SK-N-DZ (cell line): ENCODE data around the gene ANTKMT.

Experiments used
- DNase-seq: peaks from one replicate; pipeline ENCODE4 v3.0.0-alpha.2; 2015; ENCODE audit warnings: low spot score

The ANTKMT gene

DNA sequence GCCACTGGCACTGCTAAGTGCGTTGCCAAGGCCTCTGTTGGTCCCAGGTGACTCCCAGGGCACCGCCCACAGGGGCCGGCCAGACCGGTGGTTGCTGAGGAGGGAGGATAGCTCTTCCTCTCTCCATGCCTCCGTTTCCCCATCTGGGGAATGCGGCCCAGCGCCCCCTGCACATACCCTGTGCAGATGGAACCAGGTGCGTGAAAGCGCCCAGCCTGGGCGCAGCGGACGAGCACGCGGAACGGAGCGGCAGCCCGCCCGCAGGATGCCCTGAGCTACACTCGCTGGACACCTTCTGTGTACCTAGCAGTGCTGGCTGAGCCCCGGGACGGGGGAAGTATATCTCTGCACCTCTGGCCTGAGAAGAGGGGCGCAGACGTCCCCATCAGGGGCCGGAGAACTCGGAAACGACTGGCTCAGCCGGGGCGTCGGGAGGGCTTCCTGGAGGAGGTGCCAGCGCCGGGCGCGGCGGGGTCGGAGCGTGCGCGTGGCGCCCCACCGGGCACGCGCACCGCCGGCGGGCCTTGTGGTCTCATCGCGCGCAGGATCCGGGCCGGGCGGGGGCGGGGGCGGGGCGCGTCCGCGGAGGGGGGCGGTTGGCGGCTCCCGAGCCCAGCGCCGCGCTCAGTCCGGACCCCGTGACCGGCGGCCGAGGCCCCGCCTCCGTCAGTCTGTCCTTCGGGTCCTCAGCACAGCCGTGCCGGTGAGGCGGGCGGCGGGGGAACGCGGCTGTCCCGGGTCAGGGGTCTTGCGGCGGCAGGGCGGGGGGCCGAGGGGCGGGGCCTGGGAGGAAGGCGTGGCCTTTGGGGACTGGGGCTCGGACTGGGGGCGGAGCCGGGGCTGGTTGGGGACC is 5.7 kb downstream of the ANTKMT start, which contains the start of the genes CCDC78 and HAGHL:
Gene CCDC78, minus strand, starts transcription at position 6 of the 853 bp plus-strand sequence. CDS start 76 bp downstream, outside the sequence.
Gene HAGHL, plus strand, starts transcription at position 669 of the 853 bp plus-strand sequence. CDS start 404 bp downstream, outside the sequence.
- no peak for DNase-seq

DNA sequence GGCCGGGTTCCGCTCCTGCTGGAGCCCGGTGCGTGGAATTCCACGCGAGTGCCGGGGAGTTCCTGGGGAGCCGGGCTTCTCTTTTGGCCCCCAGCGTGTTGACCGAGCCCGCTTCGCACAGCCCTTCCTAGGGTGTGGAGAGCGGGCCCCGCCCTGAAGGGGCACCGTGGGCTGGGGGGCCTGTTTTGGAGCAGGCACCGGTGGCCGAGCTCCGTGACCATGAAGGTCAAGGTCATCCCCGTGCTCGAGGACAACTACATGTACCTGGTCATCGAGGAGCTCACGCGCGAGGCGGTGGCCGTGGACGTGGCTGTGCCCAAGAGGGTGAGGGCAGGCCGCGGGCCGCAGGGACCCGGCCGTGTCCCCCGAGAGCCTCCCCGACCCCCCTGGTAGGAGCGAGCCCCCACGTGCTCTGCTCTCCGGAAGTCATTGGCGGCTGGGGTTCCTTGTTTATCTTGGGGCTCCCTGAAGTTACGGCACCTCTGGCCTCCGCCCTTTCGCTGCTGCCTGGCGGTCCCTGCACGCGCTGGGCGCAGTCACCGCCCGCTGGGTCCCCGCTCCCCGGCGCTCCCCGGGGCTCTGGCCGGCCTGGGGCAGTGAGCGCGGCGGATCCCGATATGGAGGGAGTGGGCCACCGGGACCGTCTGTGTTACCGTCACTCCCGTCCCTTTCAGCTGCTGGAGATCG is 6.5 kb downstream of the ANTKMT start:
- no peak for DNase-seq

DNA sequence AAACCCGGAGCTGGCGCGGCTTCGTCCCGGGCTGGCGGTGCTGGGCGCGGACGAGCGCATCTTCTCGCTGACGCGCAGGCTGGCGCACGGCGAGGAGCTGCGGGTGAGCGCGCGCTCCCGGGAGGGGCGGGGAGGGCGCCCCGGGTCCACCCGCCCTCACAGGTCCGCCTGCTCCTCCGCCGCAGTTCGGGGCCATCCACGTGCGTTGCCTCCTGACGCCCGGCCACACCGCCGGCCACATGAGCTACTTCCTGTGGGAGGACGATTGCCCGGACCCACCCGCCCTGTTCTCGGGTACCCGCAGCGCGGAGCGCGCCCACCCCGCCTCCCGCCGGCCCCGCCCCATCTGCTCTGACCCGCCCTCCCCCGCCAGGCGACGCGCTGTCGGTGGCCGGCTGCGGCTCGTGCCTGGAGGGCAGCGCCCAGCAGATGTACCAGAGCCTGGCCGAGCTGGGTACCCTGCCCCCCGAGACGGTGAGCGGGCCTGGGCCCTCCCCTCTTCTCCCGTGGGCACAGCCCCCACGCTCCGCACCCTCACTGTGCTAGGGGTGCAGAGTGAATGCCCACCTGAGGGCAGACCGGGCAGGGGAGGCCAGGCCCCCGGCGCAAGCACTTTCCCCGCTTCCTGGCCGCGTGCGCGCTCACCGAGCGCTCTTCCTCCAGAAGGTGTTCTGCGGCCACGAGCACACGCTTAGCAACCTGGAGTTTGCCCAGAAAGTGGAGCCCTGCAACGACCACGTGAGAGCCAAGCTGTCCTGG is 7.4 kb downstream of the ANTKMT start:
- peak; percentile 83 for DNase-seq

DNA sequence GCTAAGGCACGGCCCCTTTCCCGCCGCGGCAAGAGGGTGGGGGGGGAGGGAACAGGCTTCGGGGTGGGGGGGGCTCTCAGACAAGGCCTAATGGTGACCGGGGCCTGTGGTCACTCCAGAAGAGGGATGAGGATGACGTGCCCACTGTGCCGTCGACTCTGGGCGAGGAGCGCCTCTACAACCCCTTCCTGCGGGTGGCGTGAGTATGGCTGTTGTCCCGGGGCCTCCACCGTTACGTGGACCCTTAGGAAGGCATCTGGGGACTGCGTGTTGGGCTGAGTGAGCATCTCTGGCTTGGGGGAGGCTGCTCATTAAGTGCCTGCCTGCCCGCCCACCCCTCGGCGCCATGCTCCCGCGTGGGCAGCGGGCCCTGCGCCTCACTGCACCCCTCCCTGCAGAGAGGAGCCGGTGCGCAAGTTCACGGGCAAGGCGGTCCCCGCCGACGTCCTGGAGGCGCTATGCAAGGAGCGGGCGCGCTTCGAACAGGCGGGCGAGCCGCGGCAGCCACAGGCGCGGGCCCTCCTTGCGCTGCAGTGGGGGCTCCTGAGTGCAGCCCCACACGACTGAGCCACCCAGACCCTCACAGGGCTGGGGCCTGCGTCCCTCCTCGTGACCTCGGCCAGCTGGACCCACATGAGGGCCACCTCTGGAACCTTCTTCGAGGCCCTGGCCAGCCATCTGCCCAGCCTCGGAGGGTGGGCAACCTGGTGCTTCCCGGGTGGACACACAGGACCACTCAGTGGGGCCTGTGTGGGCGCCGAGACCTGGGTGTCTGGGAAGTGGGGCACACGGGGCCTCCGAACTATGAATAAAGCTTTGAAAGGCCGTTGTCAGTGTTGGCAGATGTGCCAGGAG is 8.2 kb downstream of the ANTKMT start:
- DNase-seq: no peak

DNA sequence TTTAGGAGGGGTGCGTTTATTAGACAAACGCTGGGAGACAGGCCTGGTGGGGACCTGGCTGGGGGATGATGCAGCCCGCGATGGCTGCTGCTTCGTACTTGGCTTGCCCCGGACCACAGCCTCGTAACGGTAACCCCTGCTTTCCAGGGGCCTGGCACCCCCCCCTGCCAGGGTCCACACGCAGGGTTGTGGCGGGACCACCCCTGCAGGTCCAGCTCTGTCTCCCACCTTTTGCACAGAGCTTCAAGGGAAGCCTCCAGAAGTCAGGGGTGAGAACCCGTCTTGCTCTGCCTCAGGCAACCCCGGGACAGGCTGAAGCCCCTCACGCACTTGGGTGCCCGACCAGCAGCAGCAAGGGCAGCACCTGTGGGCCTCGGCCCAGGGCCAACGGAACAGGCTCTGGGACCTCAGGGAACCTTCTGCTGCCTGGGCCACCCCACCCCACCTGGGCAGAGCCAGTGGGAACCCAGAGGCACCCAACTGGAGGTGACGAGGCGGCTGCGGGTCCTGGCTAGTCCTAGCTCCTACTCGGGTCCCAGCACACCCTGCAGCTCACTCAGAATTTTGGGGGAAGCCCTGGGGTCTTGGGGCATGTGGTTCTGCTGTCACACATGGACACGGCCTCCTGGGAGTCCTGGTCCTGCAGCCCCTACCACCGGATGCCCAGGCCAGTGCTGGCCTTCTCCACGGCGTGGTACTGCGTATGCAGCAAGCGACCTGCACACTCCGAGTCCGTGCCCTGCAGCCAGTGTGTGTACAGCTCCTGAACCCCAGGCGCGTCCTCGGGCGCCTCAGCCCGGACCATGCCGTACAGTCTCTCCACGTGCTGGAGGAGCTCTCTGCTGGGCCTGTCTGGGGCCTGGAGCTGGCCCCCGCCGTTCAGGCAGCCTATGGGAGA is 9.1 kb downstream of the ANTKMT start:
- no peak for DNase-seq

DNA sequence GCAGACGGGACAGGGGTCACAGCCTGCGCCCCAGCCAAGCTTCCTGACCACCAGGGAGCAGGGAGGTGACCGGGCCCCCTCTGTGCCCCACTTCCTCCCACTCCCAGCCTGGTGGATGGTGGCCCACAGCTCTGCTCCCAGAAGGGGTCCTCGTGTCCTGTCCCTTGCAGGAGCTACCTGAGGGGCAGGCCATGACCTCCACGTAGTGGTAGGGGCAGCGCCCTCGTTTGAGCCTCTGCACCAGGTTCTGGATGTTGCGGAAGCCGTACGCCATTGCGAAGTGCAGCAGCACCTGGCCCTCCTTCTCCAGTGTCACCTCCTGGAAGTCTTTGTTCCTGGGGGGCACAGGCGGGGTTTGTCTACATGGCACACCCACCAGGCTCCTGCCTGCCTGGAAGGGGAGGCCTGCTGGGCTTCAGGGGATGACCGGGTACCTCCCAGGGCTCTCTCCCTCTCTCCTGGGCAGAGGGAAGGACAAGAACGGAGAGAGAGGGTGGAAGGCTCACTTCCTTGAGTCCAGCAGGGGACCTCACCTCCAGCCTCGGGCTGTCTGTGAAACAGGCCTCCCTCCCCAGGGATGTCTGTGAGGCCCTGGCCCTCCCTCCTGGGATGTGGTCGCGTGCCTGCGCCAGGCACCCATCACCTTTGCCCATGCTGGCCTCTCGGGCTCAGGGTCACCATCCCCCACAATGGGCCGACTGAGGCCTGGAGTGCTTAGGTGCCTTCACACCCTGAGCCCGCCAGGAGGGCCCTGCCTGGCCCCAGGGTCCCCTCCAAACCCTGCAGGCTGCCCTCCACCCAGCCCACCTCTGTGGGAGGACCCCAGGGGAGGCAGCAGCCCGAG is 9.9 kb downstream of the ANTKMT start:
- DNase-seq: no peak

DNA sequence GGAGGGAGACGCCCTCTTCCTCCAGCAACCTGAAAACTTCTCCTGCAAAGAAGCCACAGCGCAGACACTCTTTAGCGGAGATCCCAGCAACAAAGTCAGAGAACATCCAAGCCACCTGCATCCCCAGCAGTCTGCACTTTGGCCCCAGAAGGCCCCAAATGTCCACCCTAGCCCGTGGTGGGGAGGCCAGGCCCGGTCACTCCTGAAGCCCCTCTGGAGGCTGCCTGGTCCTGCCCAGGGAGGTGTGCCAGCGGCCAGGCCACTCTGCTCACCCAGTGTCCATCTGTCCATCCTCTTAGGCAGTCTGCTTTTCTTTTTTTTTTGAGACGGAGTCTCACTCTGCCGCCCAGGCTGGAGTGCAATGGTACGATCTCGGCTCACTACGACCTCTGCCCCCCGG is 11.4 kb downstream of the ANTKMT start:
- DNase-seq: no peak

DNA sequence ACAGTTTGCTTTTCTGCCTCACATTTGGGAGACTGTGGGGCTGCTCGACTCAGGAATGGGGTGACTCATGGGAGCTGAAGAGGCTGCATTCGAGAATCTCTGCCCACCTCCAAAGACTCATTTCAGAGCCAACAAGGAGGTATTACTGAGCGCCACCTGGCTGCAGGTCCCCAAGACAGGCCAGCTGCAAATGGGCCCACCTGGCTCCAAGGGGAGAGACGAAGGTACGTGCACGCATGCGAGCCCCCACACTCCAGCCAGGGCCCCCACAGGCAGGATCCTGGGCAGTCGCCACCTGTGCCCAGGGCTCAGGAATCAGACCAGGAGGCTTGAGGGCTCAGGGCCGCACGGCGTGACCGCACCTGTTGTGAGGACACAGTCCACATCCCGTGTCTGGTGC is 12.0 kb downstream of the ANTKMT start:
- no peak for DNase-seq

DNA sequence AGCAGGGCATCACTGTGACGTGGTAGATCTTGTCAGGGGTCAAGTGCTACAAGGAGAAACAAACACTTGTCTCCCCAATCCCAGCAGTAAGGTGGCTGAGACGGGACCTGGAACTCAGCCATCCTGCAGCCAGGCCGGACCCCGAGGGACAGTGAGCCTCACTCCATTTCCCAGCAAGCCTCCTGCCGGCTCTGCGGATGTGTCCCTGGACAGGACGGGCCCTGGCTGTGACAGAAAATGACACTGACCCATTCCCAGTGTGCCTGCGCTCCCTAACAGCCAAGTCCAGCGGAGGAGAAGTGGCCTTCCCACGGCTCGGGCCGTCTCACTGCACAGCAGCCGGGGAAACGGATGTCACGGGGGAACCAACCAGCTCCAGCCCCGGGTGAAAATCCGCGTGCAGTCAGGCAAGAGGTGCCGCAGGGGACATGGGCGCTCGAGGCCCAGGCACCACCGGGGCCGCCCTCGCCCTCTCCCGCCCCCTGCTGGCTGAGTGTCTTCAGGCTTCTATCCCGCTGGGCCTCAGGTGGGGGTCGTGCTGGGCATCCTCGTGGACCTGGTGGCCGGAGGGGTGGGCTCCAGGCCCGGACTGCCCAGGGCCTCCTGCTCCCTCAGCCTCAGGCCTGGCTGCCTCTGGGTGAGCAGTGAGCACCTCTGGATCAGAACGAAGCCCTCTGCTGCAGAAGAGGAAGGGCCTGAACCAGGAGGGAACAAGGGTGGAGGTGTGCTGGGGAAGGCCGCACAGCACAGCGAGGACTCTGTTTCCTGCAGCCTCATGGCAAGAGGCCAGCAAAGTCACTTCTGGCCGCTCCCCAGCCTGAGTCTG is 12.6 kb downstream of the ANTKMT start:
- no peak for DNase-seq

DNA sequence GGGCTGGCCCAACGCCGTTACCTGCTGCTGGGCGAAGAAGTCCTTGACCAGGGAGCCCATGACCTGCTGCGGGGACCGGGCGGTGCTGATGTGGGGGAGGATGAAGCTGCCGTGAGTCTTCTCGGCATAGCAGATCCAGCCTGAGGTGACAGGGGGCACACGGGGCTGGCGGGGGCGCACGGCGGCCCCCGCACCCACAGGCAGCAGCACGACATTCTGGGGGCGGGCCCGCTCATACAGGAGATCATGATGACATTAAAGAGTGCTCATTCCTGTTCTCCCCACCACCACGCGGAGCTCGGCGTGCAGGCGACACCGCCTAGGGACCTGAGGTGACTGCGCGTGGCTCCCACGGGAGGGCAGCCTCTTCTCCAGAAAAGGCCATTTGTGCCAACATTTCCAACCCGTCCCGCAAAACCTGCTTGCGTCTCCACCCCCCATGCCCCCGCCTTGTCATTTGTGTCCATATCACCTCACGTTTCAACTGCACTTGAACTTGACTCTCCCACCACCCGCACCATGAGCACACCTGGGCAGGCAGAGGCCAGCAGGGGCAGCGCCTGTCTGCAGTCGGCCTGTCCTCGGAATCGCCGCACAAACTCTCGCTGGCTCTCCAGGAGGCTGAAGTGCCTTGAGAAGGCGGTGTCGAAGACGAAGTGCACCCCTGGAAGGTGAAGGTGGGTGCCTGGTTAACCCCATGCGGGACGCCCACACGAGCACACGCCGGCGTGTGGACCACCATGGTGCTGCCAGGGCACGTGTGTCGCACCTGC is 13.4 kb downstream of the ANTKMT start:
- no peak for DNase-seq

DNA sequence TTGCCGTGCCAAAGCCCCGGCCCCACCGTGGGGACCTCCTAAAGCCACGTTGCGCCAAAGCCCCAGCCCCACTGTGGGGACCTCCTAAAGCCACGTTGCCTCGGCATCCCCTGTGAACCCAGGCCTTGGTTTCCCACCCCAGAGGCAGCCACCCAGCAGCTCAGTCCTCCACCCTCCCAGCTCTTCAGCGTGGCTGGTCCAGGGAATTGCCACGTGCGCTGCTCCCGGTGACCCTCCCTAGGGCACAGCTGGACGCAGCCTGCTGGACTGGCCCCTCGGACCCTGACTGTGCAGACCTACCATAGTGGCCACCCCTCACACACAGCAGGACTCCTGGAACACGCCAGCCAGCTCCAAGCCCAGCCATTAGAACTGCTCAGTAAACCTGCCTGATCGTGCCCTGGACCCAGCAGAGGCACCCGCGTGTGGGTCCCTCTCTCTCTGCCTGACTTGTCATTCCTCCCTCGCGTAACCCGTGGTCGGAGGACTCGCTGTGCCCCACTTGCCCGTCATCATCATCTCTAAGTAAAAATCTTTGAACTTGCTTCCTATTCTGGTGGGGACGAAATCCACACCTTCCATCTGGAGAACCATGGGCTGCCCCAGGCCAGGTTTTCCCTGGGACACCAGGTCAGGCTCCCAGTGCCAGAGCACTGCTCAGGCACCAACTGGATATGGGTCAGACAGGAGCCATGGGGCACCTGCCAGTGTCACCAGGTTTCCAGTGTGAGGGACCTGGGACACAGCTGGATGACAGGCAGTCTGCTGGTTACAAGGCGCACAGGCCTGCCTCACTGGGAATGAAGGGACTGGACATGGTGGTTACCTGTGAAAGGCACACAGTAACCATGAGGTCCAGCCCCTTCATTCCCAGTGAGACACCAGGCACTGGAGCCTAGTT is 14.3 kb downstream of the ANTKMT start:
- DNase-seq: no peak

DNA sequence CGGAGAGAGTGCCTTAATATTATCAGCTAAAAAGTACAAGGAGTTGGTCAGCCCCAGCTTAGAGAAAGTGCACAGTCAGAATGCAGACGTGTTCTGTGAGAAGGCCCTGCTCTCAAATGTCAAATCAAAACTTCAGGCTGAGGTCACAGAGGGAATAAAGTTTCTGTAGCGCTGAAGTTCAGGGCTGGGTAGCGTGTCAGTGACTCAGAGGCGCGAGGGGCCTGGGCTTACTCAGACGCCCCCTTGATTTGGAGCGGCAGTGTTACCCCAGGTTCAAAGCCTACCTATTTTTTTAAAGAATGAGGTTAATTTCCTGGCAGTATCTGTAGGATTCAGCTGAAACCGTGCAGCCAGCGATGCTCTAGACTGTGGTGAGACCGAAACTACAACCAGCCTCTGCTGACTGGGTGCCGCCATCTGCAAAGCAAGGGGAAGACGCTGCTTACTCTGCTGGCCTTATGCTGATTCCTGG is 15.1 kb downstream of the ANTKMT start:
- DNase-seq: no peak

DNA sequence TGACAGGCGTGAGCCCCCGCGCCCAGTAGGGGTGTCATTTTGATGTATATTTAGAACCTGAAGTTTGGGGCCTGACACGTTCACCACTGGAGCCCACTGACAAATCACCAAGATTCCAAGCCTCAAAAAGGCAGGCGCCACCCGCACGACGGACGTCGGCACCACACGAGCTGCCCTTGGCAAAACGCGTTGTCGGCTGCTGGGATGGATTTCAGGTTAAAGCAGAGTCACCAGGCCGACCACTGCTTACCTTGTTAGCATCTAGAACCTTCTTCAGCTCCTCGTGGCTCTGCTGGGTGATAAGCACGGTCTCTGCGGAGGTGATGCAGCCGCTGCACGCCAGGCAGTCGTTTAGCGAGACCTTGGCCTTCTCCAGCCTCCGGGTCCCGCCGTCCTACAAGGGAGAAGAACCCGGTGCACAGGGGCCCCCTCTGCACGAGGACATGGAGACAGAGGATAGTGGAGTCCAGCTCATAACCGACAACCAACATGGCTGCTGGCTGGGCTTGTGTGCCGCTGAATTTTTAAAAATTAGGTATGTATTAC is 16.1 kb downstream of the ANTKMT start:
- no peak for DNase-seq

DNA sequence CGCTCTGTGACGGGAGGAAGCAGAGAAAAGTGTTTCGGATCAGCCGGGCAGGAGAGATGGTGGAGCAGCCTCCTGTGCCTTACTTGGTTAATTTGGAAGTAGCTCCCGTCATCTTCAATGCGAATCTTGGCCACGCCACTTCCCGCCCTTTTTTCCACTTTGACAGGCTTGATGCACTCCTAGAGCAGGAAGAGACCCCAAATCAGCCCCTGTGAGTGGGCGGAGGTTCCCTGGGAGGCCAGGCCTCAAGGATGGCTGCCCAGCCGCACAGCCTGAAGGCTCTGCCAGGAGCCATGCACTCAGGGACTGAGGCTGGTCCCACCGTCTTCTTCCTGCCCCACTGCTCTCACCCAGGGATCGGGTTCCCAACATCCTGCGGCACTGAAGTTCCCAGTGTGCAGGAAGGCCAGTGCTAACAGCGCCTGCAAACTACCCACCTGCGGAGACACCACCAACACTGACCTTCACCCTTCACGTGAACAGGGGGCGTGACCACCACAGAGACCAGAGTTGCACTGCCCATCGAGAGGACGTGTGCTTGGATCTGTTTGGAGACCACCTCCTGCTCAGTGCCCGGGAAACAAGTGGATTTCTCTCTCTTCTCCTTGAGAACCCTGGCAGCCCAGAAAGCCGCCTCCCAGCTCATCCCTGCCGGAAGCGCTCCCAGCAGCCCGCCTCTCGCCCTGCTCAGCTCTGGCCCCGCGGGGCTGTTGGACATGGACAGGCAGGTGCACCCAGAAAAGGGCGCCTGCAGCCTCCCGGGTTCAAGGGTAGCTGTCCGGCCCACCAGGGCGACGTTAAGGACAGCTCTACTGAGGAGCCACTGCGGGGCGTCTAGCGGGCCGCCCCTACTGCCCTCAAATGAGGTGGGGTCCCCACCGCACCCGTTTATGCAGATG is 18.9 kb downstream of the ANTKMT start:
- DNase-seq: no peak

DNA sequence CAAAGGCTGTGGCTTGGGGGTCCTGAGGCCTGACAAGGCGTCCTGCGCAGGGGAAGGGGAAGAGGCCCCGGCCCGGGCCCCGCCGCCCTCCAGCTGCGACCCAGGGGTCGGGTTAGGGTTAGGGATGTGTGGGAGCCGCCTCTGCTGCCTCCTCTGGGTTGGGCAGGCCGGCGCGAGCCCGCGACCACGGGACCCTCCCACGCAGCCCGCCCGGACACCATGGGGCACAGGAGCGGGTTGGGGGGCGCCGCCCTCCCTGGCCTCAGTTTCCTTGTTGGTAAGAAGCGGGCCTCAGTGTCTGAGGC is 19.5 kb downstream of the ANTKMT start:
- DNase-seq: no peak
